ENCODE results near the gene RTL10. TPM values are rescaled to one million over a fixed set of nuclear protein-coding genes. Genes with fewer than 3 reads are reported as not detected.

Gene RTL10
- total RNA-seq, 4 donors from 2014 or later = 18.1 to 26.4 (median 23.7) TPM

DNA sequence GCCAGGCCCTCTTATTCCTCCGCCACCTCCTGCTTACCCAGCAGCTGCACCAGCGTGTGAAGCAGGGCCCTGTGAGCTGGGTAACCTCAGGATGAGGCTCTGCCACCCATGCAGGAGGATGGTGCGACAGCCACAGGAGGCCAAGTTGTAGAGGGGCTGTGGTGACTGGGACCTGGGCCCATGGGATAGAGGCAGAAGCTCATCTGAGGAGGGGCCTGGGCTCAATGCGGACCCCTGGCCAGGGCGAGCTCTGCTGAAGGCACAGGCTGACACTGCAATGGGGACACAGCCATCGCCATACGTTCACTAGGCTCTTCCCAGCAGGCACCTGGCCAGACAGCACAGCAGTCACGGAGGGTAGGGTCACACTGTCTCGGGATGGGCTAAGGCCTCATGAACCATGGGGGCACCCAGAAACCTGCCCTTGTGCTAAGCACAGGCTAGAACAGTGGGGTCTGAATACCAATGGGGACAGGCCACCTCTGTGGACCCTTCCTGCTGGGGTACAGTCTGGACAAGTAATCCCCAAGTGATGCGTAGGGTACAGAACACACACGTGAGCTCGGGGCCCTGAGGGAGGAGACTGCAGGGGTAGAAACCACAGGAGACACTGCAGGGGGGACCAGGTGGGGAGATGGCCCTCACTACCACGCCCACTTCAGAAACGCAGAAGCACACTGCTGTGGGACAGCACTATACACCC is 35.3 kb downstream of the RTL10 start:
- peaks cover 12 to 28% of the 10 kb centered on the region in 2 donors for H3K4me1 ChIP-seq
- H3K36me3 ChIP-seq = no peaks in the 10 kb centered on the region
- WGBS, 2 donors = 97 to 98% methylated on average over 5 to 12 of the region's 14 CpGs
- no peak overlapping the region for H3K4me3 ChIP-seq (replicated peaks in 1 of 3)
- H3K27ac ChIP-seq = no peak overlapping the region
- DNase-seq = peak in 1 of 2 donors; percentile 1
- no peak for TF ChIP-seq POLR2A (IDR thresholded peaks at IDR 0.05)
- TF ChIP-seq, protein P1, sequence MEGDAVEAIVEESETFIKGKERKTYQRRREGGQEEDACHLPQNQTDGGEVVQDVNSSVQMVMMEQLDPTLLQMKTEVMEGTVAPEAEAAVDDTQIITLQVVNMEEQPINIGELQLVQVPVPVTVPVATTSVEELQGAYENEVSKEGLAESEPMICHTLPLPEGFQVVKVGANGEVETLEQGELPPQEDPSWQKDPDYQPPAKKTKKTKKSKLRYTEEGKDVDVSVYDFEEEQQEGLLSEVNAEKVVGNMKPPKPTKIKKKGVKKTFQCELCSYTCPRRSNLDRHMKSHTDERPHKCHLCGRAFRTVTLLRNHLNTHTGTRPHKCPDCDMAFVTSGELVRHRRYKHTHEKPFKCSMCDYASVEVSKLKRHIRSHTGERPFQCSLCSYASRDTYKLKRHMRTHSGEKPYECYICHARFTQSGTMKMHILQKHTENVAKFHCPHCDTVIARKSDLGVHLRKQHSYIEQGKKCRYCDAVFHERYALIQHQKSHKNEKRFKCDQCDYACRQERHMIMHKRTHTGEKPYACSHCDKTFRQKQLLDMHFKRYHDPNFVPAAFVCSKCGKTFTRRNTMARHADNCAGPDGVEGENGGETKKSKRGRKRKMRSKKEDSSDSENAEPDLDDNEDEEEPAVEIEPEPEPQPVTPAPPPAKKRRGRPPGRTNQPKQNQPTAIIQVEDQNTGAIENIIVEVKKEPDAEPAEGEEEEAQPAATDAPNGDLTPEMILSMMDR (IDR thresholded peaks at IDR 0.05) = no peak
- intact Hi-C loops (cut with DNase I) = no loop called here
- no peaks in the 10 kb centered on the region for H3K9me3 ChIP-seq
- H3K27me3 ChIP-seq = no peaks in the 10 kb centered on the region

DNA sequence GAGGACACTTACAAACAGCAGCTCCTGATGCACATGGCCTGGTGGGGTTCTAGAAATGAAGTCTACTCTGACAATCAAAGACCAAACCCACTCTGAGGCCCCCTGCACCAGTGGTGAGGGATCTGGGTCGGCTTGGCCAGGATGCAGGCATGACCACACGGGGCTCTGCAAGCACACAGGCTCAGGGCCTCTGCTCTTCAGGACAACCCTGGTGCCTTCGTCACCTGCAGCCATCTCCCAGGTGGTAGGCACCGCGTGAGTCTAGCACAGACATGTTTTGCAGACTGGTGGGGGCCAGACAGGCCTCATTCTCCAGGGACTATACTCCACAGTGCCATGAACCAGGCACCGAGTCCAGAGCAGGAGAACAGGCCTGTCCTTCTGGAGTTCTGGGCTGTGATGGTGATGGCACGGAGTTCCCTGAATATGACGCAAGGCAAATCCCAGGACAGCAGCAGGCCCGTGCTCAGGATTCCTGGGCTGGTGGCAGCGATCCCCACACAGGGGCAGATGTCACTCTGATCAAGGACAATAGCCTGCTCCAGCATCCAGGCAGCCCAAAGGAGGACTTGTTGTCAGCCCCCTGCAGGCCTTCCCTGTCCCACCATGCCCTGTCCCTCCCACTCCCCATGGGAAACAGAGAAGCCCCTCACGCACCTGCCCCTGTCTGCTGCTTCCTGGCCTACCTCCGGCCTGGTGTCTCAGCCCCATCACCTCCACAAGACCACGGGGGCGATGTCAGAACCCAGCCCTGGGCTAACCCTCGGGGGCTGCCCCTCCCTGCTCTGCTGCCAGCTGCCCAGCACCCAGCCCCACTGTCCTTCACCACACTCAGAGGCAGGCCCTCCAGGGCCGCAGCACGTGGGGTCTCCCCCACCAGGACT is 36.1 kb downstream of the RTL10 start:
- H3K4me3 ChIP-seq (replicated peaks in 1 of 3) = no peak overlapping the region
- no peaks in the 10 kb centered on the region for H3K27me3 ChIP-seq
- no peak overlapping the region for H3K27ac ChIP-seq
- peaks cover 12 to 28% of the 10 kb centered on the region in 2 donors for H3K4me1 ChIP-seq
- no peaks in the 10 kb centered on the region for H3K9me3 ChIP-seq
- intact Hi-C loops (cut with DNase I) = no loop called here
- DNase-seq = peak in 1 of 2 donors; percentile 2
- TF ChIP-seq, protein P1 (IDR thresholded peaks at IDR 0.05) = no peak
- TF ChIP-seq POLR2A (IDR thresholded peaks at IDR 0.05) = no peak
- 84 to 88% methylated on average over 14 to 15 of the region's 17 CpGs for WGBS, 2 donors
- H3K36me3 ChIP-seq = no peaks in the 10 kb centered on the region

DNA sequence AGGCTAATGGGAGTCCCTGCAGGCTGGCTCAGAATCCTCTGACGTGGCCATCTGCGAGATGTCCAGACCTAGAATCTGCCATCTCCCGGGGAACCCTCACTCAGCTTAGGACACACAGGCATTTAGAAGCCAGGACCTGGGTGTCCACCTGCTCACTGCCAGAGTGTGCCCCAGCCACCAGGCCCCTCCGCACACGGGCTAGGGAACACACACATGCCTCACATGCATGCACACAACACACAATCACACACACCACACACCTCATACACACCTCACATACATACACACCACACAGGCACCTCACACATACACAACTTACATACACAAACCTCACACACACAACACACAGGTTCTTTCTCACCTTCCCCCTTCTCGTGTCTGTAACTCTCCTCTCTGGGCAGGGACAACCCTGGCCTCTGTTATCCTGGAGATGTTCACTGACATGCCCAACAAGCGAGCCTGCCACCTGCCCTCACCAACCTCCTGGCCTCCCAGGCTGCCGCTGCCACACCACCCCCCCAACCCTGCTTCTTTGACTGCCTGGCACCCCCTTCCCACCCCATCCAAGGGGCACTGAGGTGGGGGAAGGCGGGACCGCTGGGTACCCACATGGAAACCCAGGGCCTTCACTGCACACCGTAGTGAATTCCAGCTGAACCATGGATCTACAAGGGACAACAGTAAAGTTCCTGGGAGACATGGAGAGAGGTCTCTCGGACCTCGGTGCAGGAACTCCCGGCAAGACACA is 38.1 kb downstream of the RTL10 start:
- no peaks in the 10 kb centered on the region for H3K27me3 ChIP-seq
- no peaks in the 10 kb centered on the region for H3K9me3 ChIP-seq
- no peak overlapping the region for H3K27ac ChIP-seq
- no peak overlapping the region for H3K4me3 ChIP-seq (replicated peaks in 1 of 3)
- intact Hi-C loops (cut with DNase I) = no loop called here
- peaks cover 12 to 21% of the 10 kb centered on the region in 2 donors for H3K4me1 ChIP-seq
- no peak for DNase-seq
- TF ChIP-seq POLR2A (IDR thresholded peaks at IDR 0.05) = no peak
- TF ChIP-seq, protein P1 (IDR thresholded peaks at IDR 0.05) = no peak
- no peaks in the 10 kb centered on the region for H3K36me3 ChIP-seq
- WGBS, 2 donors = 91 to 97% methylated on average over 10 to 14 of the region's 14 CpGs

DNA sequence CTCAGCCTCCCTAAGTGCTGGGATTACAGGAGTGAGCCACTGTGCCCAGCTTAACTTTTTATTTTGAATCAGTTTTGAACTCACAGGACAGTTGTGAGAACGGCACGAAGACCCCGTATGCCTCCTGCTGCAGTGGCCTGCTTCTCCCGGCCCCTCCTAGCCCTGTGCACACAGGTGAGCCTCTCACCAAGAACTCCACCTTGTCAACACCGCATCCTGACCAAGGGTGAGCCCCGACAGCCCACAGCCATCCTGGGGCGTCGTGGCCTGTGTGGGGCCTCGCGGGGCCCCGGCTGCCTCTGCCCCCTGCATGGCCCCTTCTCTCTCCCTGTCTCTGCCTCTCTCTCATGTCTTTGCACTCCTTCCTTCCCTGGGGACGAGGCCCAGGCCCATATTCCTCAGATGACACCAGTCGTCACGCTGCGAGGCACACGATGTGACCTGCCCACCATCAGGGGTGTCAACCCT is 38.8 kb downstream of the RTL10 start:
- Histone ChIP-seq H3K9me3 (no peaks in the 10 kb centered on the region), H3K27ac (no peak overlapping the region), H3K36me3 (no peaks in the 10 kb centered on the region), H3K27me3 (no peaks in the 10 kb centered on the region), H3K4me3 (replicated peaks in 1 of 3) (no peak overlapping the region), H3K4me1 (peaks cover 12 to 21% of the 10 kb centered on the region in 2 donors)
- no peak for DNase-seq
- 91 to 93% methylated on average over 16 of the region's 16 CpGs for WGBS, 2 donors
- TF ChIP-seq, protein P1 (IDR thresholded peaks at IDR 0.05) = no peak
- no peak for TF ChIP-seq POLR2A (IDR thresholded peaks at IDR 0.05)
- intact Hi-C loops (cut with DNase I) = no loop called here
